GM19099 (cell line): Measurements from ENCODE around the gene SLC22A17.

ENCODE experiments used
- POLR2A ChIP-seq: IDR thresholded peaks from 3 replicates; pipeline ENCODE4 v1.6.1; 2011; ENCODE audit warnings: low read depth; ENCODE audit not compliant: insufficient read length; ENCODE audit errors: extremely low read depth

Gene SLC22A17

DNA sequence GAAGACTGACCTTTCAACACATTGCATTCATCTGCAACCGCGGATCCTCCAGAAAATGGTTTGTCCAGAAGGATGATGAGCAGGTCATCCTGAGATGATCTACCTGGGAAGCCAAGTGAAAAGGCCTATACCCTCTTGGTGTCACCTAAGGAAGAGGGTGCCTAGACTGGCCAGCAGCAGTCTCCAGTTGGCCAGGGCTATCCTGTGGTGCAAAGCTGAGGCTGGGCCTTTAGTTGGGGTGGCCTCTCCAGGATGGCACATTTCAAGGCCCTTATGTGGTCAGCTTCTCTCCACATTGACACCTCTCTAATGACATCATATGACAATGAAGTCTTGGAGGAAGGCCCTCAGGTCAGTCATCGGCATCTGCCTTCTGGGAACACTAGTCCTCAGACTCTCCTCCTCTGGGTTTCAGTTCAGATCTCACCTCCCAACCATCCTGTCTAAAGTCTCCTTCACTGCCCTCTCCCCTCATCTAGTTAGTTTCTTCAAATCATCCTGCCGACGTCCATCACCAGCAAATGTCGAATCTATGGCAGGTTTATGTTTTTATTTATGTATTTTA is 3.3 kb upstream of the SLC22A17 start:
- TF ChIP-seq POLR2A = no peak

- TF ChIP-seq POLR2A = no peak
Observed at GRCh38 chr14:23354990-23355389, 2.3 kb upstream of the SLC22A17 start.

GRCh38 chr14:23353433-23353780 is 720 bp upstream of the SLC22A17 start:
- no peak for TF ChIP-seq POLR2A

DNA sequence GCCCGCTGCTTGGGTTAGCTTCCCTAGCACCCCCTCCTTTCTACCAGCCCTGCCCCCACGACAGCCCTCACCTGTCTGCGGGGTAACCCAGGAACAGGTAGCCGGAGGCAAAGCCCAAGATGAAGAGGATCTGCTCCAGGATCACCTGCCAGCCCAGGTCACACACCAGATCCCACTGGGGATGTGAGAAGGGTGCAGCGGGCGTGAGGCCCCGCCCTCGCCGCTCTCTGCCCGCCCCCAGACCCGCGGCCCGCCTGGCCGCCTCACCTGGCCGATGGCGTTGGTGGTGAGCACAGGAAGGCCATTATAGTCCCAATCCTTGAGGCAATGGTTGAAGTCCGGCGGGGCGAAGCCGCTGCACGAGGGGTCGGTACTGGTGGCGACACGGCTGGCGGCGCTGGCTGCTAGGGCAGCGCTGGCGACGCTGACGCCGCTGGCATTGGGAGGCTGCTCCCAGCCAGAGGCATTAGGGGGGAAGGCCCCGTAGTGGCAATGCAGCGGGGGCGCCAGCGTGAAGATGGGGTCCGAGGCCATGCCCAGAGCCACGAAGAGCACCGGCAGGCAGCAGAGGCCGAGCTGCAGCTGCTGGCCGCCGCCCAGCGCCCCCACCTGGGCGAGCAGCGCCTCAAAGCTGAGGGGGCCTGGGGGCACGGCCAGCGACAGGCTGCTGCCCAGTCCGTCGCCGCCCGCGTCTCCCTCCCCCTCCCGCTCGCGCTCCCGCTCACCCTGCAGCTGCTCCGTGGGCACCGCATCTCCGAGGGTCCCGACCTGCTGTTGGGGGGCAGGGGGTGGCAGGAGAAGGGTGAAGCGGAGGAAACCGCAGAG is 794 bp downstream of the SLC22A17 start:
- no peak for TF ChIP-seq POLR2A

GRCh38 chr14:23349156-23349845 is 3.4 kb downstream of the SLC22A17 start:
- TF ChIP-seq POLR2A = no peak

DNA sequence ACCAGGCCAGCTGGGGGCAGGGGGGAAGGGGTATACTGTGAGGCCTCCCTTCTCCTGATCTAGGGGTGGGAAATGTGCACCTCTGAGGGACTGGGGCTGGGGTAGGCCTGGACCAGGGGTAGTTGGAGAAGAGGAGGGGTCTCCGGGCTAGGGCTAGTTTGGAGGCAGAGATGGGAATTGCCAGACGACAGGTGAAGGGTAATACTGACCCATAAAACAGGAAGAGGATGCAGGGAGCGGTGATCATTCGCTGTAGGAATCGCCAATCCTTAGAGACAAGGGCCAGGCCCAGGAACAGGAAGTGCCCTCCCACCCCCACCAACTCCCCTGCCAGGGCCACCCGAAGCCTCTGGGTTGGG is 4.4 kb downstream of the SLC22A17 start:
- no peak for TF ChIP-seq POLR2A

- no peak for TF ChIP-seq POLR2A
Observed at GRCh38 chr14:23347406-23348296, 5.0 kb downstream of the SLC22A17 start.

- no peak for TF ChIP-seq POLR2A
Observed at GRCh38 chr14:23346693-23347405, 5.8 kb downstream of the SLC22A17 start.

DNA sequence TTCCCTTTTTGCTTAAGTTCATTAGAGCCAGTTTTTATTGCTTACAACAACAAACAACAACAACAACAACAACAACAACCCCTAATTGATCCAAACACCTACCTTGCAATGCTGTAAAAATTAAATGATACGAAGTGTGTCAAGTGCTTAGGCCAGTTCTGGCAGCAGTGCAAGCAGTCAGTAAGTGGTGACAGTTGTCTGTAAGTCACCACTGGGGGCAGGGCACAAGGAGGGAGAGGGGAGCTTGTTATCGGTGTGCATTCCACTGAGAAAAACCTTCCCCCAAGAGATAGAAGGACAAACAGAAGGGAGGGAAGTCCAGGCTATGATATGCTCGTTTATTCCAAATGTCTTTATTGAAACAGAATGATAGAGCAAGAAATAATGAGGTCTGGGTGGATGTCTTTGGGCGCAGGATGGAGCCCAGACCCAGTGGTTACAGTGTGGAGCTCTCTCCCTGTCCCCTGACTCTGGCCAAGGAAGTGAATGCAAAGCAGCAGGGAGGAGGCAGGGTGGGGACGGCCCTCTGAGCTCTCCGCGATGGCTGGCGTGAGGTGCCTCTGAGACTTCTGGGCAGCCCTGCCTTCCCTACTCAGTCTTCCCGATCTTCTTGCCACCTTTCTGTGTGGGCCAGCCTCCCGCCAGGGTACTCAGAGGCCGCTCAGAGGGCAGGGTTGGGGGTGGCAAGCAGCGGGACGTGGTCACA is 6.5 kb downstream of the SLC22A17 start:
- TF ChIP-seq POLR2A = no peak

GRCh38 chr14:23344481-23344880 is 8.2 kb downstream of the SLC22A17 start:
- no peak for TF ChIP-seq POLR2A

DNA sequence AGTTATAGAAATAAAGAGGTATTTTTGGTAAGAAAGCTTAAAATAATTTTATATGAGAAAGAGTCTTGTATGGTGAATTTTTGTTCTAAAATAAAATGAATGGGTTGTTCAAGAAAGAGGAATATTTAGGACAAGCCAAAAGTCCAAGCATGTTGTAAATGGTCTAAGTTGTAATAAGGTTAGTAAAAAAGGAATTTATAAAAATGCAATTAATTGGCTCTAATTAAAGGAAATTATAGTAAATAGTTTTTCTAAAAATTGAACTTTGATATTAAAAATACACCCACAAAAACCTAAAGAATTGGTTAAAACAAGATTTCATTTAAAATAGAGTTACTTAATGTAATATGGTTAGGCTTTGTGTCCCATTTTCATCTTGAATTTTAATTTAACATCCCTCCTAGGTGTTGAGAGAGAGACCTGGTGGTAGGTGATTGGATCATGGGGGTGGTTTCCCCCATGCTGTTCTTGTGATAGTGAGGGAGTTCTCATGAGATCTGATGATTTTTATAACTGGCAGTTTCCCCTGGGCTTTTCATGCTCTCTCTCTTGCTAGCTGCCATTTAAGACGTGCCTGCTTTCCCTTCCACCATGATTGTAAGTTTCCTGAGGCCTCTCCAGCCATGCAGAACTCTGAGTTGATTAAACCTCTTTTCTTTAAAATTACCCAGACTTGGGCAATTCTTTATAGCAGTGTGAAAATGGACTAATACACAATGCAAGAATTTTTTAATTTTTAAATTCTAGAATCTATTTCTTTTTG is 13.0 kb downstream of the SLC22A17 start:
- no peak for TF ChIP-seq POLR2A

GRCh38 chr14:23335623-23336022 is 17.1 kb downstream of the SLC22A17 start:
- no peak for TF ChIP-seq POLR2A
